GM18511 (cell line): ENCODE measurements around the gene INO80D.
A peak's percentile ranks its signal among the peaks of the same experiment; 100 is the strongest.
"Not testable (repeated sequence)": the region's sequence is repeated elsewhere in the genome, so short reads cannot be mapped to it uniquely, and the experiment has no call there.

Experiments used
- ATAC-seq: cut with Tn5 transposase; IDR thresholded peaks from one replicate; pipeline ENCODE4 v1.9.1; 2021; ENCODE audit warnings: mild to moderate bottlenecking, moderate library complexity; ENCODE audit not compliant: unreplicated experiment

Gene INO80D

GRCh38 chr2:206031162-206031784, 54.7 kb downstream of the INO80D start:
- peak; percentile 79 for ATAC-seq

GRCh38 chr2:206028101-206028500, 57.9 kb downstream of the INO80D start:
- ATAC-seq: no peak

GRCh38 chr2:206023183-206023582, 62.8 kb downstream of the INO80D start:
- ATAC-seq: no peak

GRCh38 chr2:206020171-206020570, 65.8 kb downstream of the INO80D start:
- ATAC-seq: no peak

GRCh38 chr2:206015746-206016145, 70.2 kb downstream of the INO80D start:
- not testable (repeated sequence) for ATAC-seq

- ATAC-seq: no peak
These were observed 74.2 kb downstream of the INO80D start for GRCh38 chr2:206011795-206012194.

GRCh38 chr2:206011018-206011614, 74.9 kb downstream of the INO80D start:
- no peak for ATAC-seq

GRCh38 chr2:206004004-206004693, 81.8 kb downstream of the INO80D start:
- no peak for ATAC-seq

- ATAC-seq: no peak
These were observed 83.5 kb downstream of the INO80D start for GRCh38 chr2:206002440-206002839.

GRCh38 chr2:206001912-206002311, 84.1 kb downstream of the INO80D start:
- no peak for ATAC-seq

- no peak for ATAC-seq
These were observed 85.2 kb downstream of the INO80D start for GRCh38 chr2:206000776-206001175.

- ATAC-seq: no peak
These were observed 87.4 kb downstream of the INO80D start for GRCh38 chr2:205998583-205998982.

GRCh38 chr2:205996161-205996560, 89.8 kb downstream of the INO80D start:
- ATAC-seq: no peak

GRCh38 chr2:205995260-205995659, 90.7 kb downstream of the INO80D start:
- ATAC-seq: no peak

- ATAC-seq: no peak
These were observed 91.6 kb downstream of the INO80D start for GRCh38 chr2:205994344-205994743.

GRCh38 chr2:205990104-205990503, 95.9 kb downstream of the INO80D start:
- no peak for ATAC-seq

GRCh38 chr2:205989271-205990071, 96.5 kb downstream of the INO80D start:
- ATAC-seq: no peak

- not testable (repeated sequence) for ATAC-seq
These were observed 97.3 kb downstream of the INO80D start for GRCh38 chr2:205988681-205989080.

- no peak for ATAC-seq
These were observed 97.7 kb downstream of the INO80D start for GRCh38 chr2:205988274-205988673.

GRCh38 chr2:205986334-205986733, 99.6 kb downstream of the INO80D start:
- ATAC-seq: not testable (repeated sequence)

- peak; percentile 68 for ATAC-seq
These were observed 101.6 kb downstream of the INO80D start for GRCh38 chr2:205984381-205984780.
